Ovary (tissue), 3 donors: ENCODE measurements around the gene CDCA7L.

ENCODE experiments used
- CTCF ChIP-seq, 3 donors: fragments of 450-650 bp in 2 of 3; fragments of 200-600 bp in 1 of 3; IDR thresholded peaks; one replicate each; pipeline versions ENCODE4 v1.5.1 to v1.8.0; 2016 to 2022; ENCODE audit warnings: antibody characterized with exemption in 3 of 3, mild to moderate bottlenecking in 1 of 3
- EP300 ChIP-seq: sonication (generic); formaldehyde crosslinking; IDR thresholded peaks from one replicate; pipeline ENCODE4 v1.6.1; 2017; ENCODE audit warnings: antibody characterized with exemption
- POLR2A ChIP-seq: fragments of 450-650 bp; IDR thresholded peaks from one replicate; pipeline ENCODE4 v1.6.1; 2017; ENCODE audit warnings: antibody characterized with exemption, mild to moderate bottlenecking, moderate library complexity
- donor health status: DM: no; HTN: no; CAD: no.

- no peak for TF ChIP-seq CTCF (IDR thresholded peaks at IDR 0.05)
- no peak for TF ChIP-seq POLR2A
- TF ChIP-seq EP300 = no peak
These were observed 34.3 kb downstream of the CDCA7L start for GRCh38 chr7:21911341-21911875.
